GM19395 (cell line): ENCODE results near the gene BTBD1.
"Not testable (repeated sequence)": the region's sequence is repeated elsewhere in the genome, so short reads cannot be mapped to it uniquely, and the experiment has no call there.

Experiments
- ATAC-seq: cut with Tn5 transposase; IDR thresholded peaks from one replicate; pipeline ENCODE4 v1.9.1; 2021; ENCODE audit warnings: mild to moderate bottlenecking, moderate library complexity; ENCODE audit not compliant: unreplicated experiment

The BTBD1 gene

DNA sequence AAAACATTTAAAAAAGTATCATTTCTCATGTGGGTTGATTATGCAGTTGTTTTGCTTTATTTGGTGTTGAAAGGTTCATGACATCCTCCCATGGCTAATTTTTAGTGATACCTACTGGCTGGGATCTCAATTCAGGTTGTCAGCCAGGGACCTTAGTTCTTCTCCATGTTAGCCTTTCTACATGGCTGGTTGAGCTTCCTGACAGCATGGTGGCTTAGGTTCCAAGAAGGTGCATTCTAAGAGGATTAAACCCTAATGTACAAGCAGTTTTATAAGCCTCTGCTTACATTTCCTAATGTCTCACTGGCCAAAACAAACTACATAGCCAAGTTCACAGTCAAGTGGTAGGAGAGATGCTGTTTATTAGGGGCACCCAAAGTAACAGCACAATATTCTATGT is 31.0 kb upstream of the BTBD1 start:
- ATAC-seq, result no peak

DNA sequence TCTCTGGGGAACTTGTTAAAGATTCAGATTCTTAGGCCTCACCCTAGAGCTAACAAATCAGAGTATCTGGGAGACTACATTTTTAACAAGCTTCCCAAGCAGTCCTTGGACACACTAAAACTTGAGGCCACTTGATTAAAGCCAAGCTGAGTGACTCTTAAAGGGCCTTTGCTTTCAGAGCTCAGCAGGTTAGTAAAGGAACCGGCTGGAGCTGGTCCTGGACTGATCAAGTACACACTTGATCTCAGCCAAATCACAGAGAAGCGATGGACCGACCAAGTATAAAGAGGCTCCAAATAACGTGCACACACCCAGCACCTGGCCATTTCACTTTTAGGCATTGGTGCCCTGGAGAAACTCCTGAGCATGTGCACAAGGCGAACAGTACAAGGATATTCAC is 27.5 kb upstream of the BTBD1 start:
- no peak for ATAC-seq

DNA sequence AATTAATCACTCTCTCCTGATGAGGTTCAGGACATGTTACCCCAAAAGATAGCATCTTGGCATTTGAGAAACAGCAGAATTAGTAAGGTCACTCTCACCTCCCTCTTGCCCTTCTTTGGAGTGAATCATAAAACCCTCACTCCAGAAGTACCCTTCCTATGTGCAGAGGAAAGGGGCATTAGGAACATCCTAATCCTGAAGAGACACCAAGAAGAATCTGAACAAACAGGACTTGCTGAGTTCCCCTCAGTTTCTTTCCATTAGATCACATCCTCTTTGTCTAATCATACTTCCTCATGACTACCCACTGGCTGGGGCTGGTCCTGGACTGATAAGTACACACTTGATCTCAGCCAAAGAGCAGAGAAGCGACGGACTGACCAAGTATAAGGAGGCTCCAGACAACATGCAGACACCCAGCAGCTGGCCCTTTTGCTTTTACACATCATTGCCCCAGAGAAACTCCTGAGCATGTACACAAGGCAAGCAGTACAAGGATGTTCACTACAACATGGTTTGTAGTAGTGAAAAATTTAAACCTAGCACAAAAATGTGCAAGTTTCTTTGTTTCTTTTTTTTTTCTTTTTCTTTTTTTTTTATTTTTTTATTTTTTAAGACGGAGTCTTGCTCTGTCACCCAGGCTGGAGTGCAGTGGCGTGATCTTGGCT is 25.4 kb upstream of the BTBD1 start:
- peak; percentile 91 for ATAC-seq

DNA sequence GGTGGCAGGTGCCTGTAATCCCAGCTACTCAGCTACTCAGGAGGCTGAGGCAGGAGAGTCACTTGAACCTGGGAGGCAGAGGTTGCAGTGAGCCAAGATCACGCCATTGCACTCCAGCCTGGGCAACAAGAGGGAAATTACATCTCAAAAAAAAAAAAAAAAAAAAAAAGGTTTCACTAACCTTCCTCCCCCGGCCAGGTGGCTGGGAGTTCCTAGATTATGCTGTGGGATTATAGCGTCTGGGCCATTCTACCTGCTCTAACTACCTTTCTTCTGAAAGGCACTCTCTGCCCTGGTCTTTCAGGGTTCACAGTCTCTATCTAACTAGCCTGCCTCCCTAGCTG is 24.9 kb upstream of the BTBD1 start:
- not testable (repeated sequence) for ATAC-seq

DNA sequence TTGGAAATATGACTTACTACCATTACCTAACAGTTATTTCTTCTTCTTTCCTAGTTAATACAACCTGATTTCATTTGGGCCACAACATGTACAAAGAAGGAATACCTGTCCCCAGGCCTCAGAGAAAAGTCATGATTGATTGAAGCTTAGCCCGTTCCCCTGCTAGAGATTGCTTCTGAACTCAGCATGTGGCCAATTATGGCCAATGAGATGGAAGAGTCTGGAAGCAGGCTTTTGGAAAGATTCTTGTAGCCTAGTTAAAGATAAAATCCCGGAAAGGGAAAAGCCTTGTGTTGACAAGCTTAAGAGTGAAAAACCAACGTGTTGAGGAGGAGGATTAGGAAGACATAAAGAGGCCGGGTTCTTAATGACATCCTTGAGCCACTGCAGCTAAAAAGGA is 23.4 kb upstream of the BTBD1 start:
- no peak for ATAC-seq

DNA sequence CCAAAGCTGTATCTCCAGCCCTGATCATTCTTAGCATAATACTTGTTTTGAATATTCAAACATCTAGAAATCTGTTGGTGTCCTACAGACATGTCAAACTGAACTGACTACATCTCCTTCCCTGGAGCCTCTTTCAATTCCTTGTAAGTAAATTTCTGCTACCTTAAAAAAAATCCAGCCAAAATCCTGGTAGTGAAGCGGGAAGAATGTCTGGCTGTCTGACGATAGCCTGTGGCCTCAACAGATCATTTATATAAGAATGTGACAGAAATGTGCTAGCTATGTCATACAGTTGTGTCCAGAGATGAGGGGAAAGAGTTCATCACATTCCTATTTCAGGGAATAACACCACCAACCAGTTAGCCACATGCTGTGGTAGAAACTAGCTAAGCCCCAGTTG is 21.8 kb upstream of the BTBD1 start:
- ATAC-seq, result no peak

DNA sequence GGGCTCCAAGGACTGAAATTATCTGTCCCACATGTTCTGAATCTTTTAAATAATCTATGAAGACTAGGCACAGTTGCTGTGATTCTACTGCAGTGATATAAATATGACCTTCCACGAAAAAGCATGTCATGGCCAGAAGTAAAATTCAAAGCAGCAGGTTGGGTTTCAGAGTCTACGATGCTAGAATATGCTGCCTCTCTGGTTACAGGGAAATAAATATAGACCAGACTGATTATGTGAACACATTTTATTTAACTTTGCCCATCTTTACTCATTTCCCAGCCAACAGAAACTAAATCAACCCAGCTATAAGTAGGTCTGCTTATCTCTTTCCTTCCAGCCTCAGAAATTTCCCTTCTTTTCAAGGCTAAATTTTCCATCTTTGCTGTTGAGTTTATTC is 20.5 kb upstream of the BTBD1 start:
- ATAC-seq, result no peak

DNA sequence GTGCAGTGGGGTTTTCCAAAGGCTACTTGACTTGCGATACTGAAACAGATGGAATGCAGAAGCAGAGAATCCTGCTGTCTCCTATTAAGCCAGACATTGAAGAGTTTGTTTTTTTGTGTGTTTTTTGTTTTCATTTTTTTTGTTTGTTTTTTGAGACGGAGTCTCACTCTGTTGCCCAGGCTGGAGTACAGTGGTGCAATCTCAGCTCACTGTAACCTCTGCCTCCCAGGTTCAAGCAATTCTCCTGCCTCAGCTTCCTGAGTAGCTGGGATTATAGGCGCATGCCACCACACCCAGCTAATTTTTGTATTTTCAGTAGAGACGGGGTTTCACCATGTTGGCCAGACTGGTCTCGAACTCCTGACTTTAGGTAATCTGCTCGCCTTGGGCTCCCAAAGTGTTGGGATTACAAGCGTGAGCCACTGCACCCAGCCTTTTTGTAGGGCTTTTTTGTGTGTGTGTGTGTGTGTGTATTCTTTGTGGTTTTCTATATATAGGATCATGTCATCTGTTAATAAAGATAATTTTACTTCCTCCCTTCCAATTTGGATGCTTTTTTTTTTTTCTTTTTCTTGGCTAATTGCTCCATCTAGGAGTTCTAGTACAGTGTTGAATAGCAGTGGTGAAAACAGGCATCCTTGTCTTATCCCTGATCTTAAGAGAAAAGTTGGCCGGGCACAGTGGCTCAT is 19.0 kb upstream of the BTBD1 start:
- ATAC-seq, result not testable (repeated sequence)

DNA sequence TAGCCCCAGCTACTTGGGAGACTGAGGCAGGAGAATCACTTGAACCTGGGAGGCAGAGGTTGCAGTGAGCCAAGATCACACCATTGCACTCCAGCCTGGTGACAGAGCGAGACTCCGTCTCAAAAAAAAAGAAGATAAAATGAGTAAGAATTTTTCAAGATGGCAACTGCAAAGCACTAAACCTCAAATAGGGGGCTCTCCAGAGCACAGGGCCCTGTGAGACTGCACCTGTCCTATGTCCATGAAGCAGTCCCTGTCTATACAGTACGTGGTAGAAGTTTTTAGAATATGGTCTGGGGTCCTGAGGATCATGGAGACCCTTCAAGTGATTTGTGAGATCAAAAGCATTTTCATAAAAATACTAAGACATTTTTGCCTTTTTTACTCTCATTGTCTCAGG is 18.4 kb upstream of the BTBD1 start:
- ATAC-seq, result not testable (repeated sequence)

DNA sequence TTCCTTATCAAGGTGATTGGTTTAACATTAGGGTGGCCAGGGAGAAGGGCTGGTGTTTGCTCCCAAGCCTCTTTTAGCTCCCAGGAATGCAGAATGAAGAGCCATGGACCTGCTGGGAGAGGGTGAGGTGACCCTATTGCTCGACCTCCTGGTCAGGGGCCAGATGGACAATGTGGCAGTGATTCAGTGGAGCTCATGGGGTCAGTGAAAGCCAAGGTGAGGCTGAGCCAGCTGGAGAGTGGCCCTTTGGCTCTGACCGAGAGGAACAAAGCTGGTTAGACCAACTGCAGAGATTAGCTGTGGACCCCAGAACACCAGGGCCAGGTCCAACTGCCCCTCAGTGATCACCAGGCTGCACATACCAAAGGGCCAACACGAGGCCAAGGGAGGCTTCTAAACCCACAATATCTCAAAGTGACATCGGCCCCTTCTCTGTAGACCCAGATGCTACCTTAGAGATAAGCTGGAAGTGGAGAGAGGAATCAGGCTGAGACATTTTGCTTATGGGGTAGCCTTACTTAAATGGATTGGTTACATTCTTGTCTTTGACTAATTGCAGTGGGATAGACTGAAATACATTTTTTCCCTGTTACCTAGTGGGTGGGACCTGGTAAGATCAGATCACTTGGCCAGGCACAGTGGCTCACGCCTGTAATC is 15.8 kb upstream of the BTBD1 start:
- no peak for ATAC-seq

DNA sequence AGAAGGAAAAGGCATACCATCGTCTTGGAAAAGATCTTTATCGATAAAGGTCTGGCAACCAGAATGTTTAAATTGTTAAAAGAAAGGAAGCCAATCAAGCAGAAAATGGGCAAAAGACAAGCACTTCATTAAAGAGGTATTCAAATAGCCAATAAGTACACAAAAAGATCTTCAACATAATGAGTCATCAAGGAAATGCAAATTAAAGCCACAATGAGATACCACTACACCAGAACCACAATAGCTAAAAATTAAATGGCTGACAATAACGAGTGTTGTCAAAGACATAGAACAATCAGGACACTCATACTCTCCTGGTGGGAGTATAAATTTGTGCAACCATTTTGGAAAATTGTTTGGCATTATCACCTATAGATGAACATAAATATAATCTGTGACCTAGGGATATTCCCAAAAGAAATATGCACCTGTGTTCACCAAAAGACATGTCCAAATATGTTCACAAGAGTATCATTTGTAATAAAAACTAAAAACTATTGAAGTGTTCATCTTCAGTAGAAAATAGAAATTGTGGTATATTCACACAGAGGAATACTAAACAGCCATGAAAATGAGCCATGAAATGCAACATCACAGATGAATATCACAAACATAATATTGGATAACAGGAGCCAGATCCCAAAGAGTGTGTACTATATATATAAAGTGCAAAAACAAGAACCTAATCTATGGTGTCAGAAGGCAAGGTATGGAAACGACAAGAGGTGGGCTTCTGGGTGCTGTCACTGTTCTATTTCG is 14.4 kb upstream of the BTBD1 start:
- ATAC-seq, result no peak

DNA sequence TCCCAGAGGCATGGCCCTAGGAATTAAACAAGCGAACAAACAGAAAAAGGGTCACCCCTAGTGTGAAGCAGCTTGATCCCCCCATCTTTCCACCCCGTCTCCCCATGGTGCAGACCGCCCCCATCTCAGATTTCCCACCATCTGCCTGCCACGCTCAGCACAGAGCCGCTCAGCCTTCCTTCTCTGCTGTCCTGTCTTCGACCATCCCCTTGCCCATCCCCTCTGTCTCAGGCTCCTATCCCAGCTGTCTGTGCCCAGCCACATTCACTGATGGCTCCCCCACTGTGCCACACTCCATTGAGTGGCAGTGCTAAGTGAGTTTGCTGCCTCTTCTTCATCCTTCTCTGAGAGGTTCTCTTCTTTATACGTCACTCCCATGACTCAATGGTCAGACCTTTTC is 11.7 kb upstream of the BTBD1 start:
- ATAC-seq, result no peak

DNA sequence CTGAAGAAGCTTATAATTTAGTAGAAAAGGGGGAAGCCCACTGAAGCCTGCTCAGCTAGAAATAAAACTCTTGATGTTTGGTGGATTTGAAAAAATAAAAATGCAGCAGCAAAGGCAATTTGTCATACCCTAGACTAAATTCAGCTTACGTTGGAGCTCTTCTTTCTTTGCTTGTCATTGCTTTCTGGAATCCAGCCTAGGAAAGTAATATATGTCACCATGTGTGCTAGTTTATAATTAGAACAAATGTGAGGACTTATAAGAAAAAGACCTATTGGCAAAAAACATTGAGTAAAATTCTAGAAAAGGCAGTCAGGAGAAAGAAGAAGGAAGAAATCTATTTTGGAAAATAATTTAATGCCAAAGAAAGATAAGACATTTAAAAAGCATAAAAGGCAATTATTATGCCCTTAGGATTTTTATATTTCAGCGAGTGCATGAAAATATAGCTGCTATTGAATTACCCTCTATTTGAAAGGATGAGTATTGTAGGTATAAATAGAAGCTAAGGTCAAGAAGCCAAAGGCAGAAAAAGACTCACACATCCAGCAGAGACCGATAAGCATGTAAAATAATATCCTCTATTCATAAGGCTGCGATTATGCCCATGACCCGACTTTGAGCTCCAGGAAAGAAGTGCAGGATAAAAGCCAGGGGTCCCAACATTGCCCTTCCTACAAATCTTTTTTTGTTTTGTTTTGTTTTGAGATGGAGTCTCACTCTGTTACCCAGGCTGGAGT is 10.6 kb upstream of the BTBD1 start:
- no peak for ATAC-seq

DNA sequence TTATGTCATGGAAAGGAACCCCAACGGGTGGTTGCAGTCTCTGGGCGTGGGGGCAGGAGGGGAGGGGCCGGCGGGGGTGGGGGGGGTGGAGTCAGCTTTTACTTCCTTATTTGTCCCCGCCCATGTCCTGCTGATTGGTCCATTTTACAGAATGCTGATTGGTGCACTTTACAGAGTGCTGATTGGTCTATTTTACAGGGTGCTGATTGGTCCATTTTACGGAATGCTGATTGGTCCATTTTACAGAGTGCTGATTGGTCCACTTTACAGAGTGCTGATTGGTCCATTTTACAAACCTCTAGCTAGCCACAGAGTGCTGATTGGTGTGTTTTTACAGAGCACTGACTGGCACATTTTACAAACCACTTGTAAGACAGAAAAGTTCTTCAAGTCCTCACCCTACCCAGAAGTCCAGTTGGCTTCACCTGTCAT is 2.2 kb upstream of the BTBD1 start:
- not testable (repeated sequence) for ATAC-seq

DNA sequence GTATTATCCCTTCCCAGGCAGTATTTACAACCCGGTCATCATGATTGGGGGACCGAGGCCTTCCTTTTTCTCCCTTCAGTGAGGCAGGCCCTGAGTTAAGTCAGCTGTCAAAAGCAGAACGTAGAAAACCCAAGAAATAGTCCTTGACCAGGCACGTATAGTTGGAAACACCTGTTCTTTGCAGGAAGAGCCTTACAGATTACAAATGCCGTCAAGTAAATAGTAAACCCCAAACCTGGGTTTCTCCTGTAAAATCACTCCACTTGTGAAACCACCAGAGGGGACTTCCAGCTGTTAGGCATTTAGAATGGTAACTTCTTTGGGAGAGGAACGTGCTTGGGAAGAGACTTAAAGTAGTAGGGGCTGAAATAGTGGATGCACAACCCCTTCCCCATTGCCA is 1.0 kb upstream of the BTBD1 start:
- no peak for ATAC-seq

DNA sequence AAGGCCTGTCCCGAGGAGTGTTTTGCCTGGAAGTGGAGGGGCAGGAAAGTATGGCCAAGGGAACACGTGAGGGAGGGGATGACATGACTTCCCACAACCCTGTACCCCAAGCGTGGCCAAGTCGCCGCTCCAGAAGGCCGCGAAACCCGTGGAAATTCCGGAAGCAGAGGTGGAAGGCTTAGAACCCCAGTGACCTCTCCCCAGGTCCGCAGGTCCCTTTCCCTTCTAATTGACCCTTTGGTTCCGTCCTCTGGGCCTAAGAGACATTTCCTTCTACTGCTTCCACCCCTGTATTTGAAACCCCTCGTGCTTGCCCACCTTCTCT is 548 bp upstream of the BTBD1 start:
- no peak for ATAC-seq

DNA sequence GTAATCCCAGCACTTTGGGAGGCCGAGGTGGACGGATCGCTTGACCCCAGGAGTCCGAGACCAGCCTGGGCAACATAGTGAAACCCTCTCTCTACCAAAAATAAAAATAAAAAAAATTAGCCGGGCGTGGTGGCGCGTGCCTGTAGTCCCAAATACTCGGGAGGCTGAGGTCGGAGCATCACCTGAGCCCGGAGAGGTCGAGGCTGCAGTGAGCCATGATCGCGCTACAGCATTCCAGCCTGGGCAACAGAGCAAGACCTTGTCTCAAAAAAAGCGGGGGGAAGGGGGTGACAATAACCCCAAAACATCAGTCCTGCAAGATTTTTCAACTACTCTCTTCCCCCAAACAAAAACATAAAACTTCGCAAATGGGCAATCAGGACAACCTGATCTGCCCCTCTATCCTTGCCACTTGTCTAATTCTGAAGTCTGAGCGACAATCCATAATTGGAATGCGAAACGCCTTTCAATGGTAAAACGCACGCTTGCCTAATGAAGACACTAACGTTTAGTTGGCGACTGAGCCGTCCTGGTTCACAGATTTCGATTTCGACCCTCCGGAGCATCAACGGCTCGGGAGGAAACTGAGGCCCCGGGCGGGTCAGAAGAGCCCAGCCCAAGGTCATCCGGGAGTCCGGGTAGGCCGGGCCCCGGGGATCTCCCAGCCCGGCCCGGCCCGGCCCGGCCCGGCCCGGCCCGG is 868 bp downstream of the BTBD1 start:
- no peak for ATAC-seq

DNA sequence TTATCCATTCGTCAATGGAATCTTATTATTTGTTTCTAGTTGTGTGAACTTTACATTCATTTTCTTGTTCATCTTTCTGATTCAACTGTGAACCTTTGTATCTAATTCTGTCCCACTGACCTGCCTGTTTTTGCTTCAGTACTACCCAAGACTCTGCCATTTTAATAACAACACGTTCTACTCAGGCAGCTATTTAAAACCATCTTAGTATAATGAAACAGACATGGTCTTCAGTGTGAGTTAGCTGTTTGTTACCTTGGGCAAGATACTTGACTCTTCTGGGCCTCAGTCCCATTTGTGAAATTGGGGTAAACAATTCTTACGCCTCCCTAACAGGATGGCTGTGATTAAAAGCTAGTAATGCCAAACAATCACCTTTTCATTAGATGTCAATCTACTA is 1.6 kb downstream of the BTBD1 start:
- no peak for ATAC-seq

DNA sequence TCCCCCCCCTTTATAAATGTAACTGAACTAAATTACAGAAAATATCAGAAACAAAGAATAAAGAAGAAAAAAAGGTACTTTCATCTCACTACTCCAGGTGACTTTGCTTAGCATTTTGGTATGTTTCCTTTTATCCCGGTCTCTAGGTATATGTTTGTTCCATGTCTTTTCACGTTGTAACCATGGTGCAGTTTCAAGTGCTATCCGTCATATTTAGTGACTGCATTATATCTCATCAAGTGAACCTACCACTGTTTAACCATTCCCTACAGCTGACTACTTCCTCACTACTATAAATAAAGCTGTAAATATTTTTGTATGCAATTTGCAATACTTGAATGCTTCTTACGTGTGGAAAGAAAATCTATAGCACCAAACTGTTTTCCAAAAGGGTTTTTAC is 2.2 kb downstream of the BTBD1 start:
- ATAC-seq, result no peak

DNA sequence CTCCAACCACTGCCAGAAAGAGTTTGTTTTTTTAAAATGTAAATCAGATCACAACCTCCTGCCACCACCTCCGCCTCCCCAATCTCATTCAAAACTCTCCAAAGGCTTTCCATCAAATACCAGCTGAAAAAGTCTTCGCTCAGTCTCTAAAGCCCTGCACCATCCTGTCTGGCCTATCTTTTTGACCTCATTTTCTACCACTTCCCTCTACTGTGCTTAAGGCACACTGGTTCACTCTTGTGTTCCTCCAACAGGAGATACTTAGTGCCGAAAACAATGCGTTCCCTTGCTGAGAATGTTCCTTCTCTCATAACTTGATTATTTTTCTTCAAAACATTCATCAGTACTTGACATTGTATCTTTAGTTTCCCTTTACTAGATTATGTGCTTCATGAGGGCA is 3.5 kb downstream of the BTBD1 start:
- ATAC-seq, result no peak

DNA sequence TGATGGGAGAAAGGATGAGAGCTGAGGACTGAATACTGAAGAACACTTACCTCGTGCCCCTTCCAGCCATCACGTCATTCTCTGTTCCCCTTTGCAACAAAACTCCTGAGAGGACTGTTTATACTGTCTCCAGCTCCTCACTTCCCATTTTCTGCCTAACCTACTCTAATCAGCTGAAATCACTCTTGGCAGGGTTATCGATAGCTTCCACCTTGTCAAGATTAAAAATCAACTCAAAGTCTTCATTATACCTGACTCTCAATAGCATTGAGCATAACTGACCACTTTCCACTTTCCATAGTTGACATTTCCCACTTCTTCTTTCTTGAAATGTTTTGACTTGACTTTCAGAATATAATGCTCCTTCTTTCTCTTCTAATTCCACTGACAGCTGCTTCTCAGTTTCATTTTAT is 4.3 kb downstream of the BTBD1 start:
- ATAC-seq, result peak; percentile 26
